Renal pelvis (tissue), 4 donors: ENCODE results near the gene EEFSEC. TPM values are rescaled to one million over a fixed set of nuclear protein-coding genes. Genes with fewer than 3 reads are reported as not detected.

ENCODE experiments used
- DNase-seq: peaks from one replicate; pipeline ENCODE4 v3.0.0-alpha.2; 2013
- polyA plus RNA-seq, 3 donors: library from polyadenylated mRNA; unstranded; fragments of 120-200 nt; gene quantifications; one replicate each; pipeline ENCODE4 v1.2.1, GENCODE V29; 2013; ENCODE audit not compliant: insufficient read length in 3 of 3

The EEFSEC gene
- polyA plus RNA-seq, 3 donors, result 24.2 to 30.3 (median 27.7) TPM

DNA sequence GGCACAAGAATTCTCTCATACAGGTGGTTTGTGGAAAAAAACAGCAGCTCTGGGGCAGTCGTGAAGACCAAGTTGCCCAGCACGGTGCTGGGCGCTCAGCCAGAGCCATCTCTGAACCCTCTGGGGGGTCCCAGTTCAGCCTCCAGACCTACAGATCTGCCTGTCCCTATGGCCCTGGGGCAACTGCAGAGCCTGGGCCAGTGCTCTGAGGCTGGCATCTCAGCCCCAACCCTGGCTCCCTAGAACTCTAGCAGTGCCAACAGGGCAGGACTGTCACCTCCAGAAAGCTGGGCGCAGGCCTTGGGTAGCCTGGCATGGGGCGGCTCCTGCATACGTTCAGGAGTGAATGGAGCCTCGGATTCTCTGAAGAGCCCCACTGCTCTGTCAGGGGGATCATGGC is 268.7 kb downstream of the EEFSEC start:
- DNase-seq, result no peak

DNA sequence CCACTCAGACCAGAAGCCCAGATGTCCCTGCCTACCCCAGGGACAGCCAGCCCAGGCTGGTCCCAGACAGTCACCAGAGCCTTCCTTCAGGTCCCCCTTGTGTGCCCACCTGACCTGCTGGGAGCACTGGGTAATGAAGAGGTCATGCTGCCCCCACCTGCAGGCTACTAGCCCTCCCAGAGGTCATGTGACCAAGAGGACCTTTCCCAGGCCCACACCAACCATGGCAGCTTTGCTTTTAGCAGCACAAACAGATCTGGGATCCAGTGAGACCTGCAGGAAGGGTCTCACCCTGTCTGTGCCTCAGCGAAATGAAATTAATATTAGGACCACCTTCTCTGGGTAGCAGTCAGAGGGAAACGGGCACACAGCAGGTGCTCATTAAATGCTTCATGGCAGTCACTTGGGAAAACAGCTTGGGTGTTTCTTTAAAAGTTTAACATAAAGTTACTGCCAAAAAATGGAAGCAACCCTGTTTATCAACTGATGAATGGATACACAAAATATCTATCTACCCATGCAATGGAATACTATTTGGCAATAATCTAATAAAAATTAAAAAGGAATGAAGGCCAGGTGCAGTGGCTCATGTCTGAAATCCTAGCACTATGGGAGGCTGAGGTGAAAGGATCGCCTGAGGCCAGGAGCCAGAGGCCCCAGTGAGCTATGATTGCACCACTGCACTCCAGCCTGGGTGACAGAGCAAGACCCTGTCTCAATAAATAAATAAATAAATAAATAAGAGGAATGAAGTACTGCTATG is 269.7 kb downstream of the EEFSEC start:
- DNase-seq, result no peak

DNA sequence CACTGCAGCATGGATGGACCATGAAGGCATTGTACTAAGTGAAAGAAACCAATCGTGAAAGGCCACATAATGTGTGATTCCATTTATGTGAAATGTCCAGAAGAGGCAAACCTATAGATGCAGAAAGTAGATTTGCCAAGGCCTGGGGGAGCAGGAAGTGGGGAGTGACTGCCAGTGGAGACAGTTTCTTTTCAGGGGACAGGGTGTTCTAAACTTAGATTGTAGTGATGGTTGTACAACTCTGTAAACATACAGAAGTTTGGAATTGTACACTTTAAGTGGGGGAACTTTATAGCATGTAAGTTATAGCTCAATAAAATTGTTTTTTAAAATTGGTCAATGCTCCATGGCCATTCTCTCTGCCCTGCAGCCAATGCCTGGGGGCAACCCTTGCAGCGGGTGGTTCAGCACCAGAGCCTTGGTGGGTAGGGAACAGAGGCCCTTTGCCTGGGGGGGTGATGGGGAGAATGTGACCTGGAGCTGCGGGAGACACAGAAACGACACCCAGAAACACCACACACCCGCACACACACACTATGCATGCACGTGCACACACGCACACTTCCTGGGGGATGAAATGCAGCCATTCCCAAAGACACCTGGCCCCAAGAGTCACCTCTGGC is 270.4 kb downstream of the EEFSEC start:
- no peak for DNase-seq

- no peak for DNase-seq
Measured at GRCh38 chr3:128424508-128425069, 271.3 kb downstream of the EEFSEC start.

DNA sequence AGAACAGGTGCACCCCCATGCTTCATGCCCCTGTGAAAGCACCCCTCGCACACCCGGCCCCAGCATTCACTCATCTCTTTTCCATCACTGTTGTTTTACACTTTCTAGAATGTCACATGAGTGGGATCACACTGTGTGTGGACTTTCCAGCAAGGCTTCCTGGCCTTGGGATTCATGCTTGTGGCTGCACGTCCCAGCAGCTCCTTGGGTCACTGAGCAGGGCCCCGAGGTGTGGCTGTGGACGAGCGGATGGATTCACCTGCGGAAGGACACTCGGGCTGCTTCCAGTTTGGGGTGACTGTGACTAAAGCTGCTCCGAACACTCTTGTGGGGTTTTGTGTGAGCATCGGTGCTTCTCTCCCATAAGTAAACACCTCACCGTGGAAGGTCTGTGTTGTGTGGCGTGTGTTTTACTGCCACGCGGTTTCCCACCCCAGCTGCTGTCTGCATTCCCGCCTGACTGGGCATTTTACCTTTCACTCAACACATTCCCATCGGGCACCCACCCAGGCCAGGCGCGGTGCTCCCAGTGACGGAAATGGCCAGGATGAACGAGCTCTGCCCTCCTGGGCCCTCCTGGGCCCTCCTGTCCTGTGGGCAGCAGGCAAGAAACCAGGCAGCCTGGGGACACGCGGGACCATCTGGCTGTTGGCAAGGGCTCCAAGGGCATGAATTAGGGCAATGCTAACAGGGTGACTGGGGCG is 272.0 kb downstream of the EEFSEC start:
- DNase-seq, result no peak

- DNase-seq, result no peak
Measured at GRCh38 chr3:128425846-128426127, 272.5 kb downstream of the EEFSEC start.

GRCh38 chr3:128426128-128426921 is 273.0 kb downstream of the EEFSEC start:
- DNase-seq, result no peak

DNA sequence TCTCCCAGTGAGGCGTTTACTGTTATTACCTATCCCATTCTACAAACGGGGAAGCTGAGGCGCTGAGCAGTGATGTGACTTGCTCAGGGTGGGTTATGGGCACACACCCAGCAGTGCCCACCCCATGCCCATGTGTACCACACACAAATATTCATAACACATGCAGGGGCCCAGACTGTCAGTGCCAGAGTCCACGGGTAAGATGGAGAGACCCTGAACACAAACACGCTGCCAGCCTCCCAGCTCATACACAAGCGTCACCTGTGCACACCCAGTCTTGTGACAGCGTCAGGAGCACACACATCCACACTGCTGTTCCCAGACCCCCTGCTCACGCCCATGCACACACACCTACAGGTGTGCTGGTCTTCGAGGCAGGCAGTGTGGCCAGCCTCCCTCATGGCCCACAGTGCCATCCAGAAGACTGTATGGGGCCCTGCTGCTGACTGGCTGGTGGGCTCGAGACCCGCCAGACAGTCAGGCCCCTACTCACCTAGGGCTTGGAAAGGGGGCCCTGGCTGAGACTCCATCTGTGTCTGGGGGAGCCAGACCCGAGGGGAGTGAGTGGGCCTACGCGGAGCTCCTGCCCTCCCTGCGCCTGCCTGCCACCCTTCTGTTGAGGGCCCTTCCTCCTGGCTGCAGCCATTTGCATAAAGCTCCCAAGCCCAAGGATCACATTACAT is 274.0 kb downstream of the EEFSEC start:
- DNase-seq, result no peak

GRCh38 chr3:128427872-128428822 is 274.9 kb downstream of the EEFSEC start:
- no peak for DNase-seq

DNA sequence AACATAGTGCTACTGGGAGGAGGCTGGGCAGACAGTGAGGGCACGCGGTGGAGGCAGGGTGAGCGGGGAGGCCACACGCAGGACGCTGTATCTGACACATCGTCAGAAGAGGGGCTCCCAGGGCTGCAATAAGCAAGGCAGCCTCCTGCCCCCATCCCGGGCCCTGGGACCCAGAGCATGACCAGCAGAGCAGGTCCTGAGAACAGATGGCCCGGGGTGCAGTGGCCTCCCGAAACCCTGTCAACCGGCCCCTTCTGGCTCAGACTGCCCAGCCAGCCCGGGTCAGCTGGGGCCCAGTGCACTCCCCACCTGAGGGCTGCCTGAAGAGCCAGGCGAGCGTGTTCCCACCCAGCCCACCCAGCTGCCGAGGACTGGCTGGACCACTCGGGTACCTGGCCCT is 276.0 kb downstream of the EEFSEC start:
- no peak for DNase-seq

DNA sequence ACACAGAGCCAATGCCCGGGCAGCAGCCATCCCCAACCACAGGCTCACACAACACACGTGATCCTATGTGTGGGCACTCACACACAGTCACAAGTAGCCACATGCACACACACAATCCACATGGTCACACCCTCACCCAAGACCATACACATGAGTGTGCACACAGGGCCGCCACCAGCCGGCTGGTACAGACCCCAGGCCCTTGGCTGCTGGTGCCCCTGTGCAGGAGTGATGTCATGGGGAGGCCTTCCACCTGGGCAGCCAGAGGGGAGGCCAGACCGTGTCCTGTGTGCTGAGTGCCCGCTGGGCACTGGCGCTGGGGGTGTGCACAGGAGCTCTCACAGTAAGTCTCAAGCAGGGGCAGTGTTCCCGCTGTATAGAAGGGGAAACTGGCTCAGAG is 276.5 kb downstream of the EEFSEC start:
- DNase-seq, result no peak

GRCh38 chr3:128430301-128430700 is 277.0 kb downstream of the EEFSEC start:
- DNase-seq, result no peak

- no peak for DNase-seq
Measured at GRCh38 chr3:128430731-128431130, 277.4 kb downstream of the EEFSEC start.

DNA sequence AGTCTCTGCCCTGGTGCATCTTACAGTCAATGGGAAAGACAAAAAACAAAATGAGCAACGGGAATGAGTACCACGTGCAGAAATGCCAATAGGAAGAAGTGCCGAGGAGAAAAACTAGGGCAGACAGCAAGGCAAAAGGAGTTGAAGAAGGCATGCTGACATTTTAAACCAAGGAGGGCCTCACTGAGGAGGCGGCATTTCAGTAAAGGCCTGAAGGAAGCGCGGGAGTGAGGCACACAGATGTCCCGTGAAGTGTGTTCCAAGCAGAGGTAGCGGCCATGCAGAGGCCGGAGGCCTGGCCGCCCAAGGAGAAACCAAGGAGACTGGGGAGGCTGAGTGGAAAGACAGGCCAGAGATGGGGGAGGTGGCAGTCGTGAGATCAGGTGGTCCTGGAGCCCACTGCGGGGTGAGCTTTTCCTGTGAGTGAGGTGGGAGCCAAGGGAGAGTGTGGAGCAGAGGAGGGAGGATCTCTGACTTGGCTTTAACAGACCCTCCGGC is 278.6 kb downstream of the EEFSEC start:
- no peak for DNase-seq

- no peak for DNase-seq
Measured at GRCh38 chr3:128432301-128432970, 279.2 kb downstream of the EEFSEC start.

GRCh38 chr3:128432971-128433836 is 279.9 kb downstream of the EEFSEC start:
- DNase-seq, result no peak

DNA sequence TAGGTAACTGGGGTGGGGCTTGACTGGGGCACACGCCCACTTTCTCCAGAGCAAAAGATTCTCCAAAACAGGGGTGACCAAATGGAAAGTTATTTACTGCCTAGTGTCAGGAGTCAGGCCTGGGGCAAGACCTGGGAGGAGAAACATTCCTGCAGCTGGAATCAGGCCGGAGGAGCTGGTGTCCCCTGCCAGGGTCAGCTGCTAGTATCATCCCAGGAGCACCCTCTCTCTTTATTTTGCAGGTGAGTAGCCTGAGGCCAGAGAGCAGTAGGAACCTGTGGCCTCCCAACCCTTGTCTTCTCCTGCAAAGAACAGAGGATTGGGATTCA is 280.5 kb downstream of the EEFSEC start:
- no peak for DNase-seq

DNA sequence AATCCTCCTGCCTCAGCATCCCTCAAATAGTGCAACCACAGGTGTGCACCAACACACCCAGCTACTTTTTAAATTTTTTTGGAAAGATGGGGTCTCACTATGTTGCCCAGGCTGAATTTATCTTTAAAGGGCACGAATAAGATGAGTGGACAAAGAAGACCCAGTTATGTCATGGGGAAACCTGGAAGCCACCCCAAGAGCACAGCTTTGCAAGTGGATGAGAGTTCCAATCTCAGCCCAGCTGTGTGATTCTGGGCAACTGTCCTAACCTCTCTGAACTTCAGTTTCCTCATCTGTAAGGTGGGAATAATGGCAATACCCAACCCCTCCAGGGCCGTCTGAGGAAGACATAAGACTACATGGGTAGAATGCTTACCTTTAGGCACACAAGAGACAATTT is 281.2 kb downstream of the EEFSEC start:
- no peak for DNase-seq

- DNase-seq, result peak; percentile 45
Measured at GRCh38 chr3:128435058-128435457, 281.8 kb downstream of the EEFSEC start.
